ENCODE results near the gene FKBP5.
"Not testable (repeated sequence)": the region's sequence is repeated elsewhere in the genome, so short reads cannot be mapped to it uniquely, and the experiment has no call there.

FKBP5 gene

DNA sequence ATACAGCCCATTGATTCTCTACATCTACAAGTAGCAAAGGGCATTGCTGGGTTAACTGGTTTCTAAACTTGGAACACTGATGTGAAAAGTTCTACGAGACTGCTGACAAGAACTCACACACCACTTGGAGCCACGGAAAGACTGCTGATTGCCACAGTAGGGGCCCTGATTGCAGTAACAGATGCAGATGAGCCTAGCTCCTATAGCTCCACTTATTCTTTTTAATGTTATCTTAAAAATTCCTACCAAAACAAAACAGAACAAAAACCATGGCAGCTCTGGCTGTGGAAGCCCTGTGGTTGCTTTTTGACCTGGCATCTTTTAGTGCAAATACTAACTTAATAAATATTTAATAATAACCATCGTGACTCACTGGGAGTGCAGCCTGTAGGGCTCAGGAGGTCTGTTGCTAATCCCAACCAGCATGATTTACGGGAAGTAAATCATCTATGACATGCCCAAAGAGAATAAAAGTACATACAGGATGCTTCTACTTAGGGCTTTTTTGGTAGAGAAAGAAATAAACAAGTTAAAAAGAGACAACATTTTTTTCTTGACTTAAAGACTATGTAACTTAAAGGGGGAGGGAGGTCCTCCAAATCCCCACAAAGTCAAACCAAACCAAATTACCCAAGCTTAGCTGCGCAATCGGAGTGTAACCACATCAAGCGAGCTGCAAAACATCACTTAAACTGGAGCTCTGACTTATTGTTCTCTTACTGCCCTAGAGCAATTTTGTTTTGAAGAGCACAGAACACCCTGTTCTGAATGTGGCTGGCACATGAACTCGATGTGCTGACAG lies 87.2 kb downstream of the FKBP5 start:
- no peaks in the 10 kb centered on the region for H3K79me1 ChIP-seq (ENCODE audit: low read length)
- H3K56ac ChIP-seq (ENCODE audit: low read length) = peak overlapping the region; percentile 69
- H3K27ac ChIP-seq (ENCODE audit: low read depth, low read length) = no peak overlapping the region
- peaks cover 12% of the 10 kb centered on the region for H3K4me1 ChIP-seq (ENCODE audit: control insufficient read depth, low read depth, low read length)
- no peaks in the 10 kb centered on the region for H3K27me3 ChIP-seq (ENCODE audit: insufficient read depth, low read length, poor library complexity)
- DNase-seq = peak; percentile 92
- H3K79me2 ChIP-seq (ENCODE audit: control insufficient read depth, insufficient read depth, low read length) = no peaks in the 10 kb centered on the region
- H4K8ac ChIP-seq (ENCODE audit: low read depth, low read length) = no peak overlapping the region
- WGBS (ENCODE audit: extremely low coverage, insufficient coverage, low lambda C conversion rate) = no CpG with 5 or more reads among the region's 8 CpGs
- H2BK5ac ChIP-seq (ENCODE audit: low read length) = peak overlapping the region; percentile 51
- H3K4ac ChIP-seq (ENCODE audit: low read depth, low read length) = no peak overlapping the region
- peak overlapping the region; percentile 39 for H3K18ac ChIP-seq (ENCODE audit: low read length)
- H3K9ac ChIP-seq (ENCODE audit: low read length) = peak overlapping the region; percentile 42
- H3K36me3 ChIP-seq (ENCODE audit: control insufficient read depth, insufficient read depth, low read length) = no peaks in the 10 kb centered on the region
- H3K4me3 ChIP-seq (ENCODE audit: low read length) = no peak overlapping the region
- H3K23ac ChIP-seq (ENCODE audit: low read length) = no peak overlapping the region
- H2BK120ac ChIP-seq (ENCODE audit: low read depth, low read length) = no peak overlapping the region
- no peak overlapping the region for H2AK5ac ChIP-seq (ENCODE audit: low read length)
- no peak overlapping the region for H3K4me2 ChIP-seq (ENCODE audit: low read length)
- H2BK15ac ChIP-seq (replicated peaks; ENCODE audit: low read depth) = no peak overlapping the region
- no peak overlapping the region for H4K5ac ChIP-seq (ENCODE audit: low read length)

- Histone ChIP-seq H3K23ac (ENCODE audit: low read length) (no peak overlapping the region), H4K8ac (ENCODE audit: low read depth, low read length) (no peak overlapping the region), H4K5ac (ENCODE audit: low read length) (no peak overlapping the region), H3K9ac (ENCODE audit: low read length) (no peak overlapping the region), H3K27me3 (ENCODE audit: insufficient read depth, low read length, poor library complexity) (no peaks in the 10 kb centered on the region), H3K27ac (ENCODE audit: low read depth, low read length) (no peak overlapping the region), H3K18ac (ENCODE audit: low read length) (no peak overlapping the region), H2AK5ac (ENCODE audit: low read length) (no peak overlapping the region), H2BK120ac (ENCODE audit: low read depth, low read length) (no peak overlapping the region), H3K79me2 (ENCODE audit: control insufficient read depth, insufficient read depth, low read length) (no peaks in the 10 kb centered on the region), H3K4me2 (ENCODE audit: low read length) (no peak overlapping the region), H3K4me3 (ENCODE audit: low read length) (no peak overlapping the region), H3K36me3 (ENCODE audit: control insufficient read depth, insufficient read depth, low read length) (no peaks in the 10 kb centered on the region), H3K4ac (ENCODE audit: low read depth, low read length) (no peak overlapping the region), H2BK5ac (ENCODE audit: low read length) (no peak overlapping the region), H3K79me1 (ENCODE audit: low read length) (no peaks in the 10 kb centered on the region), H2BK15ac (replicated peaks; ENCODE audit: low read depth) (no peak overlapping the region), H3K4me1 (ENCODE audit: control insufficient read depth, low read depth, low read length) (peaks cover 12% of the 10 kb centered on the region), H3K56ac (ENCODE audit: low read length) (no peak overlapping the region)
- no peak for DNase-seq
- WGBS (ENCODE audit: extremely low coverage, insufficient coverage, low lambda C conversion rate) = no CpG with 5 or more reads among the region's 1 CpG
These were observed 88.0 kb downstream of the FKBP5 start for GRCh38 chr6:35600659-35601125.

DNA sequence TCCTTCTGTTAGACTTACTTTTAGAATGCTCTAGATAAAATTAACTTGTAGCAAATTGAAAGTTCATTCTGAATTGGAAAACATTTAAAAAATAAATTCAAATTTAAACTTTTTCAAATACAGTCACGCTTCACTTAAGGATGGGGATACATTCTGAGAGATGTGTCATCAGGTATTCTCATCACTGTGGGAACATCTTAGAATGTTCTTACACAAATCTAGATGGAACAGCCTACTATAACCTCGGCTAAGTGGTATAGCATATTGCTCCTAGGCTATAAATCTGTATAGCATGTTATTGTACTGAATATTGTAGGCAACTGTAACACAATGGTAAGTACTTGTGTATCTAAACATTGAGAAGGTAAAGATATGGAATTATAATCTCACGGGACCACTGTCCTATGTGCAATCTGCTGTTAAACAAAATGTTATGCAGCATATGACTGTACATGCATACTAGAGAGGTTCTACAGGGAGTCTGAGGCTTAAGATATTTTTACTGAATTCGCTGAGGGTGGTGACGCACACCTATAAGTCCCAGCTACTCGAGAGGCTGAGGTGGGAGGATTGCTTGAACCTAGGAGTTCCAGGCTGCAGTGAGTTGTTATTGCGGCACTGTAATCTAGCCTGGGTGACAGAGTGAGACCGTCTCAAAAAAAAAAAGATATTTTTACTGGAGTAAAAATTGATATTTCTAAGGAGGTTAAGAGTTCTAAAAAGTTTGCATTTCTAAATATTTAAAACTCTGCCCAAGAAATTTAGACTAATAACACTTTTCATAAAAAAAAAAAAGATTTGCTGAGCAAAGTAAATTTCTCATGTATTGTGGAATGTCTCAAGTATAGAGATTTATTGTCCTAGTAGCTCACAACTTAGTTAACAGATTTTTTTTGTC lies 88.7 kb downstream of the FKBP5 start:
- Histone ChIP-seq H3K4me2 (ENCODE audit: low read length) (no peak overlapping the region), H2BK120ac (ENCODE audit: low read depth, low read length) (no peak overlapping the region), H3K4ac (ENCODE audit: low read depth, low read length) (no peak overlapping the region), H3K79me2 (ENCODE audit: control insufficient read depth, insufficient read depth, low read length) (no peaks in the 10 kb centered on the region), H3K23ac (ENCODE audit: low read length) (no peak overlapping the region), H3K56ac (ENCODE audit: low read length) (no peak overlapping the region), H2AK5ac (ENCODE audit: low read length) (no peak overlapping the region), H3K36me3 (ENCODE audit: control insufficient read depth, insufficient read depth, low read length) (no peaks in the 10 kb centered on the region), H3K79me1 (ENCODE audit: low read length) (no peaks in the 10 kb centered on the region), H3K4me1 (ENCODE audit: control insufficient read depth, low read depth, low read length) (peaks cover 12% of the 10 kb centered on the region), H3K18ac (ENCODE audit: low read length) (no peak overlapping the region), H2BK5ac (ENCODE audit: low read length) (no peak overlapping the region), H3K27ac (ENCODE audit: low read depth, low read length) (no peak overlapping the region), H3K4me3 (ENCODE audit: low read length) (no peak overlapping the region), H4K8ac (ENCODE audit: low read depth, low read length) (no peak overlapping the region), H3K9ac (ENCODE audit: low read length) (no peak overlapping the region), H3K27me3 (ENCODE audit: insufficient read depth, low read length, poor library complexity) (no peaks in the 10 kb centered on the region), H4K5ac (ENCODE audit: low read length) (no peak overlapping the region), H2BK15ac (replicated peaks; ENCODE audit: low read depth) (no peak overlapping the region)
- no peak for DNase-seq
- WGBS (ENCODE audit: extremely low coverage, insufficient coverage, low lambda C conversion rate) = no CpG with 5 or more reads among the region's 8 CpGs

DNA sequence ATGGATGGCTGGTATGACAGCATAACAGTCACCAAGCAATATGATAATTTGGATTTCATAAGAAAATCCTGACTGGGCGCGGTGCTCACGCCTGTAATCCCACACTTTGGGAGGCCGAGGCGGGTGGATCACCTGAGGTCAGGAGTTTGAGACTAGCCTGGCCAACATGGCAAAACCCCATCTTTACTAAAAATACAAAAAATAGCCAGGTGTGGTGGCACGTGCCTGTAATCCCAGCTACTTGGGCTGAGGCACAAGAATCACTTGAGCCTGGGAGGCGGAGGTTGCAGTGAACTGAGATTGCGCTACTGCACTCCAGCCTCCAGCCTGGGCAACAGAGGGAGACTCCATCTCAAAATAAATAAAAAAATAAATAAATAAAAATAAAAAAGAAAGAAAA lies 90.1 kb downstream of the FKBP5 start:
- not testable (repeated sequence) for H2BK5ac ChIP-seq (ENCODE audit: low read length); H3K4me3 ChIP-seq (ENCODE audit: low read length); H3K36me3 ChIP-seq (ENCODE audit: control insufficient read depth, insufficient read depth, low read length); H4K5ac ChIP-seq (ENCODE audit: low read length); H3K18ac ChIP-seq (ENCODE audit: low read length); H3K23ac ChIP-seq (ENCODE audit: low read length); H3K79me1 ChIP-seq (ENCODE audit: low read length); H3K27me3 ChIP-seq (ENCODE audit: insufficient read depth, low read length, poor library complexity); DNase-seq; H3K56ac ChIP-seq (ENCODE audit: low read length); H3K4ac ChIP-seq (ENCODE audit: low read depth, low read length); H2BK120ac ChIP-seq (ENCODE audit: low read depth, low read length); H2BK15ac ChIP-seq (replicated peaks; ENCODE audit: low read depth); H3K9ac ChIP-seq (ENCODE audit: low read length); H3K27ac ChIP-seq (ENCODE audit: low read depth, low read length); H2AK5ac ChIP-seq (ENCODE audit: low read length); H4K8ac ChIP-seq (ENCODE audit: low read depth, low read length); H3K79me2 ChIP-seq (ENCODE audit: control insufficient read depth, insufficient read depth, low read length); H3K4me2 ChIP-seq (ENCODE audit: low read length)
- no CpG with 5 or more reads among the region's 8 CpGs for WGBS (ENCODE audit: extremely low coverage, insufficient coverage, low lambda C conversion rate)
- peaks cover 12% of the 10 kb centered on the region for H3K4me1 ChIP-seq (ENCODE audit: control insufficient read depth, low read depth, low read length)

- DNase-seq = no peak
- WGBS (ENCODE audit: extremely low coverage, insufficient coverage, low lambda C conversion rate) = no CpG with 5 or more reads among the region's 8 CpGs
- no peaks in the 10 kb centered on the region for H3K36me3 ChIP-seq (ENCODE audit: control insufficient read depth, insufficient read depth, low read length)
These were observed 92.0 kb downstream of the FKBP5 start for GRCh38 chr6:35596448-35597442.

More at GRCh38 chr6:35596448-35597442, 92.0 kb downstream of the FKBP5 start:
- Histone ChIP-seq H4K8ac (ENCODE audit: low read depth, low read length) (no peak overlapping the region), H3K27ac (ENCODE audit: low read depth, low read length) (no peak overlapping the region), H2BK5ac (ENCODE audit: low read length) (no peak overlapping the region), H3K9ac (ENCODE audit: low read length) (no peak overlapping the region), H2BK15ac (replicated peaks; ENCODE audit: low read depth) (no peak overlapping the region), H3K4me1 (ENCODE audit: control insufficient read depth, low read depth, low read length) (peaks cover 4% of the 10 kb centered on the region), H2AK5ac (ENCODE audit: low read length) (no peak overlapping the region), H3K27me3 (ENCODE audit: insufficient read depth, low read length, poor library complexity) (no peaks in the 10 kb centered on the region), H3K79me2 (ENCODE audit: control insufficient read depth, insufficient read depth, low read length) (no peaks in the 10 kb centered on the region), H3K56ac (ENCODE audit: low read length) (no peak overlapping the region), H3K18ac (ENCODE audit: low read length) (no peak overlapping the region), H3K4me2 (ENCODE audit: low read length) (no peak overlapping the region), H3K4me3 (ENCODE audit: low read length) (no peak overlapping the region), H3K4ac (ENCODE audit: low read depth, low read length) (no peak overlapping the region), H4K5ac (ENCODE audit: low read length) (no peak overlapping the region), H2BK120ac (ENCODE audit: low read depth, low read length) (no peak overlapping the region), H3K79me1 (ENCODE audit: low read length) (no peaks in the 10 kb centered on the region), H3K23ac (ENCODE audit: low read length) (no peak overlapping the region)
